A673 (cell line): Measurements from ENCODE around the gene PLCG1.

ENCODE experiments used
- CTCF ChIP-seq: fragments of 300-800, 200-600 bp; sonication (generic); conservative IDR thresholded peaks from 2 replicates; pipeline ENCODE4 v1.5.1; 2017; ENCODE audit warnings: low read depth, mild to moderate bottlenecking, antibody characterized with exemption, low read length, moderate library complexity, mixed read lengths
- EZH2 ChIP-seq: fragments of 200-600 bp; sonication (generic); IDR thresholded peaks from 2 replicates; pipeline ENCODE4 v1.6.1; 2017; ENCODE audit warnings: borderline replicate concordance, low read depth, mild to moderate bottlenecking, mixed read lengths, antibody characterized with exemption, low read length; ENCODE audit not compliant: poor library complexity, severe bottlenecking

- TF ChIP-seq CTCF (no peak), EZH2 (no peak)
Observed at GRCh38 chr20:41214666-41215065, 77.3 kb downstream of the PLCG1 start.
